Nephron progenitor cell (in vitro differentiated cells): Measurements from ENCODE around the gene NEO1.

Source experiments
- DNase-seq: peaks from one replicate; pipeline ENCODE4 v3.0.0; 2021
- H3K27ac Mint-ChIP-seq: 2 replicates; pipeline ENCODE4 v1.8.0; 2021; ENCODE audit warnings: mild to moderate bottlenecking, moderate library complexity, mixed read lengths
- H3K27me3 Mint-ChIP-seq: 2 replicates; pipeline ENCODE4 v1.8.0; 2021; ENCODE audit warnings: mild to moderate bottlenecking, low read depth, mixed read lengths; ENCODE audit not compliant: poor library complexity
- H3K36me3 Mint-ChIP-seq: 2 replicates; pipeline ENCODE4 v1.8.0; 2021; ENCODE audit warnings: low read depth, mixed read lengths
- H3K4me1 Mint-ChIP-seq: 2 replicates; pipeline ENCODE4 v1.8.0; 2021; ENCODE audit warnings: mixed read lengths
- H3K4me3 Mint-ChIP-seq: 2 replicates; pipeline ENCODE4 v1.8.0; 2021; ENCODE audit warnings: mild to moderate bottlenecking, moderate library complexity, mixed read lengths
- H3K9me3 Mint-ChIP-seq: 2 replicates; pipeline ENCODE4 v1.8.0; 2021; ENCODE audit warnings: mild to moderate bottlenecking, moderate library complexity, mixed read lengths
- CTCF ChIP-seq: fragments of 200-600 bp; sonication (generic); IDR thresholded peaks from 2 replicates; pipeline ENCODE4 v1.5.0; 2021; ENCODE audit warnings: antibody characterized with exemption

The NEO1 gene

GRCh38 chr15:73026511-73027054 lies 25.7 kb upstream of the NEO1 start:
- Mint-ChIP-seq H3K4me1 (peaks cover 38% of the 10 kb centered on the region), H3K9me3 (no peaks in the 10 kb centered on the region), H3K36me3 (no peaks in the 10 kb centered on the region), H3K27me3 (peaks cover 7% of the 10 kb centered on the region), H3K27ac (peak overlapping the region; percentile 54), H3K4me3 (no peak overlapping the region)
- TF ChIP-seq CTCF = no peak
- DNase-seq = no peak

- TF ChIP-seq CTCF = no peak
- Mint-ChIP-seq H3K4me3 (no peak overlapping the region), H3K27me3 (peaks cover 14% of the 10 kb centered on the region), H3K27ac (no peak overlapping the region), H3K36me3 (no peaks in the 10 kb centered on the region), H3K9me3 (peaks cover 6% of the 10 kb centered on the region), H3K4me1 (peaks cover 24% of the 10 kb centered on the region)
- no peak for DNase-seq
Measured at GRCh38 chr15:73028031-73028430, 24.2 kb upstream of the NEO1 start.

- no peak overlapping the region for H3K27ac Mint-ChIP-seq
- H3K27me3 Mint-ChIP-seq = peaks cover 16% of the 10 kb centered on the region
- H3K36me3 Mint-ChIP-seq = no peaks in the 10 kb centered on the region
- no peak for DNase-seq
- no peak overlapping the region for H3K4me3 Mint-ChIP-seq
- TF ChIP-seq CTCF = no peak
- peaks cover 6% of the 10 kb centered on the region for H3K9me3 Mint-ChIP-seq
- peaks cover 27% of the 10 kb centered on the region for H3K4me1 Mint-ChIP-seq
Measured at GRCh38 chr15:73028831-73029451, 23.3 kb upstream of the NEO1 start.

- TF ChIP-seq CTCF = no peak
- Mint-ChIP-seq H3K27me3 (peaks cover 17% of the 10 kb centered on the region), H3K4me3 (no peak overlapping the region), H3K4me1 (peaks cover 35% of the 10 kb centered on the region), H3K27ac (no peak overlapping the region), H3K9me3 (peaks cover 6% of the 10 kb centered on the region), H3K36me3 (no peaks in the 10 kb centered on the region)
- no peak for DNase-seq
Measured at GRCh38 chr15:73030122-73030679, 22.1 kb upstream of the NEO1 start.

GRCh38 chr15:73031648-73032047 lies 20.6 kb upstream of the NEO1 start:
- no peak for TF ChIP-seq CTCF
- peaks cover 15% of the 10 kb centered on the region for H3K27me3 Mint-ChIP-seq
- no peak overlapping the region for H3K4me3 Mint-ChIP-seq
- H3K9me3 Mint-ChIP-seq = peaks cover 6% of the 10 kb centered on the region
- peaks cover 35% of the 10 kb centered on the region for H3K4me1 Mint-ChIP-seq
- no peaks in the 10 kb centered on the region for H3K36me3 Mint-ChIP-seq
- no peak for DNase-seq
- no peak overlapping the region for H3K27ac Mint-ChIP-seq

GRCh38 chr15:73033611-73034010 lies 18.7 kb upstream of the NEO1 start:
- peaks cover 6% of the 10 kb centered on the region for H3K9me3 Mint-ChIP-seq
- peaks cover 19% of the 10 kb centered on the region for H3K27me3 Mint-ChIP-seq
- no peaks in the 10 kb centered on the region for H3K36me3 Mint-ChIP-seq
- H3K4me1 Mint-ChIP-seq = peaks cover 30% of the 10 kb centered on the region
- no peak for DNase-seq
- no peak overlapping the region for H3K27ac Mint-ChIP-seq
- TF ChIP-seq CTCF = no peak
- no peak overlapping the region for H3K4me3 Mint-ChIP-seq
